Fibroblast of lung (primary cell): ENCODE measurements around the gene CDK4. TPM values are rescaled to one million over a fixed set of nuclear protein-coding genes. Genes with fewer than 3 reads are reported as not detected.
A peak's percentile ranks its signal among the peaks of the same experiment; 100 is the strongest.

Source experiments
- DNase-seq, 2 donors: peaks; one replicate each; pipeline versions ENCODE4 v3.0.0 to v3.0.0-alpha.2; 2010; ENCODE audit warnings: low read depth in 2 of 2
- H2AFZ ChIP-seq: 2 replicates; pipeline ENCODE4 v1.5.1; 2012; ENCODE audit warnings: low read length, control low read depth, inconsistent platforms
- H3K27ac ChIP-seq: 2 replicates; pipeline ENCODE4 v1.5.1; 2011; ENCODE audit warnings: low read length, control low read depth; ENCODE audit not compliant: insufficient read depth
- H3K27me3 ChIP-seq: 2 replicates; pipeline ENCODE4 v1.5.1; 2011; ENCODE audit warnings: mild to moderate bottlenecking, low read length; ENCODE audit not compliant: control insufficient read depth, insufficient read depth
- H3K36me3 ChIP-seq: 2 replicates; pipeline ENCODE4 v1.5.1; 2011; ENCODE audit warnings: low read length; ENCODE audit not compliant: control insufficient read depth, insufficient read depth
- H3K4me1 ChIP-seq: 2 replicates; pipeline ENCODE4 v1.5.1; 2011; ENCODE audit warnings: low read length; ENCODE audit not compliant: control insufficient read depth, insufficient read depth; ENCODE audit errors: extremely low read depth
- H3K4me2 ChIP-seq: 2 replicates; pipeline ENCODE4 v1.5.1; 2011; ENCODE audit warnings: low read length, control low read depth; ENCODE audit not compliant: insufficient read depth; ENCODE audit errors: extremely low read depth
- H3K4me3 ChIP-seq, 4 experiments: fragments of 200-600 bp in 1 of 4; sonication (generic) in 1 of 4; replicated peaks in 1 of 4; 2 replicates each; pipeline ENCODE4 v1.5.1; 2011 to 2016; ENCODE audit warnings: low read length in 4 of 4, low read depth in 3 of 4, mild to moderate bottlenecking in 3 of 4, control low read depth in 2 of 4, inconsistent platforms in 1 of 4, mixed read lengths in 1 of 4; ENCODE audit not compliant: insufficient read depth in 1 of 4; ENCODE audit errors: control extremely low read depth in 1 of 4
- H3K79me2 ChIP-seq: 2 replicates; pipeline ENCODE4 v1.5.1; 2012; ENCODE audit warnings: mild to moderate bottlenecking, low read length, inconsistent platforms; ENCODE audit not compliant: control insufficient read depth, insufficient read depth
- H3K9ac ChIP-seq: 2 replicates; pipeline ENCODE4 v1.5.1; 2011; ENCODE audit warnings: mild to moderate bottlenecking, low read length, control low read depth; ENCODE audit not compliant: insufficient read depth
- H3K9me3 ChIP-seq: 2 replicates; pipeline ENCODE4 v1.5.1; 2012; ENCODE audit warnings: low read depth, low read length; ENCODE audit not compliant: control insufficient read depth, insufficient read depth
- H4K20me1 ChIP-seq: 2 replicates; pipeline ENCODE4 v1.5.1; 2011; ENCODE audit warnings: low read length; ENCODE audit not compliant: control insufficient read depth, insufficient read depth; ENCODE audit errors: extremely low read depth
- EZH2 ChIP-seq: IDR thresholded peaks from 2 replicates; pipeline ENCODE4 v1.5.1; 2012; ENCODE audit warnings: low read length, control low read depth, mild to moderate bottlenecking; ENCODE audit errors: missing control alignments
- polyA plus RNA-seq, 2 donors: library from polyadenylated mRNA; depleted of rRNA in 1 of 2; stranded (reverse) in 1 of 2; unstranded in 1 of 2; fragments of >200 nt; gene quantifications; 2 replicates each; pipeline ENCODE4 v1.2.1, GENCODE V29; 2011 to 2012; ENCODE audit warnings: missing spikeins in 1 of 2
- total RNA-seq: library from RNA; depleted of rRNA; stranded (reverse); fragments of >200 nt; gene quantifications from 2 replicates; pipeline ENCODE4 v1.2.1, GENCODE V29; 2014
- TF ChIP-seq, protein P1 (sequence below), 2 donors: IDR thresholded peaks in 1 of 2; conservative IDR thresholded peaks in 1 of 2; 1 replicate in 1 of 2; 2 replicates in 1 of 2; pipeline ENCODE4 v1.5.1; 2011 to 2012; ENCODE audit warnings: low read length in 2 of 2, control low read depth in 1 of 2, inconsistent platforms in 1 of 2, low read depth in 1 of 2, mild to moderate bottlenecking in 1 of 2

Gene CDK4
- total and polyA plus RNA-seq, 2 donors (not counting 1 experiment from before 2014, with no cell fraction given), result 183 to 233 TPM

DNA sequence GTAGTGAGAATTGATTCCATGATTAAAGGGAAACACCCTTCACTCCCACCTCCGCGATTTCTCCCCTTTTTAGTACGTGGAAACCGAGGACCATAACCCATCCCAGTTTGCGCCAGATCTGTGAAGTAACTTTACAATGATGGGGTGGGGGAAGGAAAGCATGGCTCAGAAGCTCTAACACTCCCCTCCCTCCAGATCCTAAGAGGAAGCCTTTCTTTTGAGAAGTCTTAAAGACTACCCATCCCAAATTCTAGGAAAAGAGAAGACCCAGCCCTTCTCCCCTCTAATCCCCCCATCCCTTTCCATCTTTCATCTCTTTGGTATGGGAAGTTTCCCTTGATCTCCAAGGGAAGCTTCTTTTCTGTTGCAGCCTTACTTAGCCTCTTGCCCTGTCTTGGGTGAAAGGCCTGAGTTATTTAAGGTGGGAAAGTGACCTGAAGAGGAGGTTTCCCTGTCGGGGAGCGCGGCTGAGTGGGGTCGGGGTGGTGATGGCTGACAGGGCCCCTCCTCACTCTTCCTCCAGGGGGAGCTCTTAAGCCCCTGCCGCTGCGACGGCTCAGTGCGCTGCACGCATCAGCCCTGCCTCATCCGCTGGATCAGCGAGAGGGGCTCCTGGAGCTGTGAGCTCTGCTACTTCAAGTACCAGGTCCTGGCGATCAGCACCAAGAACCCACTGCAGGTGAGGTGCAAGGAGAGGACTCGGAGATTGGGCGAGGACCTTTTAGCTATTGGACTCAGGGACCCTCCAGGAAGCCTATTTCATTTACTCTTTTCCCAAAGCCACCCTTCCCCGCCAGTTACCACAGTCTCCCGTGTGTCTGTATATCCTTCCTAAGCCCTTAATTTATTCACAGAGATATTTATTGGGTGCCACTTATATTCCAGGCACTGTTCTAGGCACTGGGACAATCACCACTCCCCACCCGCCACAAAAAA is 4.6 kb upstream of the CDK4 start:
- Histone ChIP-seq H4K20me1 (no peaks in the 10 kb centered on the region), H3K4me1 (peaks cover 4% of the 10 kb centered on the region), H3K36me3 (no peaks in the 10 kb centered on the region), H3K9me3 (no peaks in the 10 kb centered on the region), H3K4me3 (peak overlapping the region in 2 of 4 experiments; percentile 53 to 64), H2AFZ (no peak overlapping the region), H3K79me2 (peaks cover 3% of the 10 kb centered on the region), H3K4me2 (no peak overlapping the region), H3K27ac (no peak overlapping the region), H3K9ac (no peak overlapping the region), H3K27me3 (peaks cover 15% of the 10 kb centered on the region)
- no peak for DNase-seq
- TF ChIP-seq, protein P1, sequence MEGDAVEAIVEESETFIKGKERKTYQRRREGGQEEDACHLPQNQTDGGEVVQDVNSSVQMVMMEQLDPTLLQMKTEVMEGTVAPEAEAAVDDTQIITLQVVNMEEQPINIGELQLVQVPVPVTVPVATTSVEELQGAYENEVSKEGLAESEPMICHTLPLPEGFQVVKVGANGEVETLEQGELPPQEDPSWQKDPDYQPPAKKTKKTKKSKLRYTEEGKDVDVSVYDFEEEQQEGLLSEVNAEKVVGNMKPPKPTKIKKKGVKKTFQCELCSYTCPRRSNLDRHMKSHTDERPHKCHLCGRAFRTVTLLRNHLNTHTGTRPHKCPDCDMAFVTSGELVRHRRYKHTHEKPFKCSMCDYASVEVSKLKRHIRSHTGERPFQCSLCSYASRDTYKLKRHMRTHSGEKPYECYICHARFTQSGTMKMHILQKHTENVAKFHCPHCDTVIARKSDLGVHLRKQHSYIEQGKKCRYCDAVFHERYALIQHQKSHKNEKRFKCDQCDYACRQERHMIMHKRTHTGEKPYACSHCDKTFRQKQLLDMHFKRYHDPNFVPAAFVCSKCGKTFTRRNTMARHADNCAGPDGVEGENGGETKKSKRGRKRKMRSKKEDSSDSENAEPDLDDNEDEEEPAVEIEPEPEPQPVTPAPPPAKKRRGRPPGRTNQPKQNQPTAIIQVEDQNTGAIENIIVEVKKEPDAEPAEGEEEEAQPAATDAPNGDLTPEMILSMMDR (conservative IDR thresholded peaks at IDR 0.05 in 1 of 2, IDR thresholded peaks at IDR 0.05 in 1 of 2; ENCODE audit: low read depth in 1 of 2, low read length in 2 of 2), result peak; percentile 22 to 69
- TF ChIP-seq EZH2, result no peak

DNA sequence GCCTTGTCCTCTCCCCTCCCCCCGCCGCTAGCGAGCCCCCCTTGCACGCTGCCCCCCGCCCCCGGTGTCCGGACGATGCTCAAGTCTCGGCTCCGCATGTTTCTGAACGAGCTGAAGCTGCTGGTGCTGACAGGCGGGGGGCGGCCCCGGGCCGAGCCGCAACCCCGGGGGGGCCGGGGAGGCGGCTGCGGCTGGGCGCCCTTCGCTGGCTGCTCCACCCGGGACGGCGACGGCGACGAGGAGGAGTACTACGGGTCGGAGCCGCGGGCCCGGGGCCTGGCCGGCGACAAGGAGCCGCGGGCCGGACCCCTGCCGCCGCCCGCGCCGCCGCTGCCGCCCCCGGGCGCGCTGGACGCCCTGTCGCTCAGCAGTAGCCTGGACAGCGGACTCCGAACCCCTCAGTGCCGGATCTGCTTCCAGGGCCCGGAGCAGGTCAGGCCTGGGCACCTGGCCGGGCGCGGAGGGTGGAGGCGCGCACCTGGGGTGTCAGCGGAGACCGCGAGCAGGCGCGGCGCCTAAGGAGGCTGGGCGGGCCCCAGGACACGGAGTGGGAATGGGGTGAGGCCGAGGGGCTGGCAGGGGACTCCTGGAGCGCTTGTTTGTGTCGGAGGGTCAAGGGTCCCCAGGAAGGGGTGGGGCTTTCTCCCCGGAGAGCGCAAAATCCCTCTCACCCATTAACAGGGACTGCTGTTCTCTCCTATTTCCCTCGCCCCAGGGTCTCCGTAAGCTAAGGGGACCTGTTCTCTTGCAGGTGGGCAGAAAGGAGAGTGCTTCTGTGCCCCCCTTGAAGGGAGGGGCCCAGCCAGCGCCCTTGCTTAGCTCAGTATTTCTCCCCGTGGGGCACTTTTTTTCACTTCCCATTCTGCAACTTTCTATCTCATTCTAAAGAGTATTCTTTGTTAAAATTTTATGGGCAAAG is 3.6 kb upstream of the CDK4 start:
- TF ChIP-seq EZH2, result peak; percentile 85
- TF ChIP-seq, protein P1 (conservative IDR thresholded peaks at IDR 0.05 in 1 of 2, IDR thresholded peaks at IDR 0.05 in 1 of 2; ENCODE audit: low read depth in 1 of 2, low read length in 2 of 2), result no peak
- H3K36me3 ChIP-seq, result peaks cover 1% of the 10 kb centered on the region
- H3K79me2 ChIP-seq, result peaks cover 13% of the 10 kb centered on the region
- H3K9ac ChIP-seq, result peak overlapping the region; percentile 54
- H3K9me3 ChIP-seq, result no peaks in the 10 kb centered on the region
- H3K27me3 ChIP-seq, result peaks cover 13% of the 10 kb centered on the region
- H3K4me2 ChIP-seq, result peak overlapping the region; percentile 67
- H3K27ac ChIP-seq, result no peak overlapping the region
- peaks cover 4% of the 10 kb centered on the region for H3K4me1 ChIP-seq
- H3K4me3 ChIP-seq, result peak overlapping the region; percentile 41 to 64 (median 49)
- H4K20me1 ChIP-seq, result no peaks in the 10 kb centered on the region
- no peak for DNase-seq
- no peak overlapping the region for H2AFZ ChIP-seq

DNA sequence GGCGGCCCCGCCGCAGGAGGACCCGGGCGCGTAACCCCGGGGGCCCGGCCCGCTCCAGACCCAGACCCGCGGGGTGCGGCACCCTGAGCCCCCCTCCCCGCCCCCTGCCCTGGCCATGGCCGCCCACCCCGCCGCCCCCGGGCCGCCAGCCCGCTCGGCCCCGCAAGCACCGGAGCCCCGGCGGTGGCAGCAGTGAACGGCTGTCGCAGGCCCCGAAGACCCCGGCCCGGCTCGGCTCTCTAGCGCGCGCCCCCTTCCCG is 3.0 kb upstream of the CDK4 start:
- Histone ChIP-seq H3K4me2 (peak overlapping the region; percentile 15), H3K36me3 (peaks cover 4% of the 10 kb centered on the region), H3K9ac (no peak overlapping the region), H3K4me1 (peaks cover 4% of the 10 kb centered on the region), H3K27me3 (peaks cover 13% of the 10 kb centered on the region), H3K79me2 (peaks cover 19% of the 10 kb centered on the region), H3K9me3 (no peaks in the 10 kb centered on the region), H2AFZ (no peak overlapping the region), H3K27ac (no peak overlapping the region), H4K20me1 (no peaks in the 10 kb centered on the region), H3K4me3 (peak overlapping the region in 2 of 4 experiments; percentile 20 to 64)
- DNase-seq, result no peak
- TF ChIP-seq, protein P1 (conservative IDR thresholded peaks at IDR 0.05 in 1 of 2, IDR thresholded peaks at IDR 0.05 in 1 of 2; ENCODE audit: low read depth in 1 of 2, low read length in 2 of 2), result no peak
